CD1c-positive myeloid dendritic cell (primary cell): ENCODE data around the gene ATF2.
A peak's percentile ranks its signal among the peaks of the same experiment; 100 is the strongest.
"Not testable (repeated sequence)": the region's sequence is repeated elsewhere in the genome, so short reads cannot be mapped to it uniquely, and the experiment has no call there.

Source experiments
- DNase-seq: peaks from one replicate; pipeline ENCODE4 v3.0.0-alpha.2; 2016; ENCODE audit errors: extremely low spot score

ATF2 gene

GRCh38 chr2:175166216-175166824 is 1.7 kb downstream of the ATF2 start:
- DNase-seq, result no peak

- DNase-seq, result no peak
Measured at GRCh38 chr2:175164235-175164634, 3.8 kb downstream of the ATF2 start.

- no peak for DNase-seq
Measured at GRCh38 chr2:175158894-175159293, 9.1 kb downstream of the ATF2 start.

GRCh38 chr2:175156534-175156933 is 11.5 kb downstream of the ATF2 start:
- DNase-seq, result no peak

- DNase-seq, result no peak
Measured at GRCh38 chr2:175154661-175155082, 13.3 kb downstream of the ATF2 start.

- no peak for DNase-seq
Measured at GRCh38 chr2:175152242-175152641, 15.8 kb downstream of the ATF2 start.

- DNase-seq, result no peak
Measured at GRCh38 chr2:175151791-175152190, 16.2 kb downstream of the ATF2 start.

- DNase-seq, result no peak
Measured at GRCh38 chr2:175147186-175147585, 20.8 kb downstream of the ATF2 start.

GRCh38 chr2:175143678-175144077 is 24.3 kb downstream of the ATF2 start:
- DNase-seq, result no peak

- DNase-seq, result no peak
Measured at GRCh38 chr2:175143191-175143590, 24.8 kb downstream of the ATF2 start.

GRCh38 chr2:175140332-175140731 is 27.7 kb downstream of the ATF2 start:
- DNase-seq, result no peak

GRCh38 chr2:175137793-175138192 is 30.2 kb downstream of the ATF2 start:
- no peak for DNase-seq

GRCh38 chr2:175136334-175137215 is 31.4 kb downstream of the ATF2 start:
- DNase-seq, result no peak

- DNase-seq, result no peak
Measured at GRCh38 chr2:175135862-175136261, 32.1 kb downstream of the ATF2 start.

GRCh38 chr2:175135177-175135576 is 32.8 kb downstream of the ATF2 start:
- DNase-seq, result no peak

GRCh38 chr2:175131252-175131651 is 36.8 kb downstream of the ATF2 start:
- DNase-seq, result no peak

GRCh38 chr2:175126661-175127060 is 41.3 kb downstream of the ATF2 start:
- no peak for DNase-seq

GRCh38 chr2:175123254-175123653 is 44.7 kb downstream of the ATF2 start:
- DNase-seq, result no peak

- DNase-seq, result peak; percentile 45
Measured at GRCh38 chr2:175111200-175111657, 56.8 kb downstream of the ATF2 start.

GRCh38 chr2:175108091-175108490 is 59.9 kb downstream of the ATF2 start:
- DNase-seq, result not testable (repeated sequence)

- no peak for DNase-seq
Measured at GRCh38 chr2:175107146-175107545, 60.9 kb downstream of the ATF2 start.

GRCh38 chr2:175103191-175103590 is 64.8 kb downstream of the ATF2 start:
- DNase-seq, result no peak

GRCh38 chr2:175101514-175101913 is 66.5 kb downstream of the ATF2 start:
- DNase-seq, result no peak
